Esophagus squamous epithelium (tissue), 4 donors: ENCODE measurements around the gene SEC14L1.

ENCODE experiments used
- CTCF ChIP-seq, 6 experiments: fragments of 450-650 bp in 4 of 6; fragments of 200-600 bp in 2 of 6; sonication (generic) in 2 of 6; IDR thresholded peaks; one replicate each; pipeline ENCODE4 v1.5.1; 2016 to 2019; ENCODE audit warnings: antibody characterized with exemption in 6 of 6, mild to moderate bottlenecking in 4 of 6, moderate library complexity in 4 of 6
- POLR2A ChIP-seq, 4 donors: fragments of 450-650 bp; IDR thresholded peaks; one replicate each; pipeline ENCODE4 v1.6.1; 2017; ENCODE audit warnings: antibody characterized with exemption in 4 of 4, mild to moderate bottlenecking in 4 of 4, moderate library complexity in 3 of 4

- TF ChIP-seq CTCF (IDR thresholded peaks at IDR 0.05), result no peak
- TF ChIP-seq POLR2A (IDR thresholded peaks at IDR 0.05), result no peak
These were observed 36.4 kb downstream of the SEC14L1 start for GRCh38 chr17:77177002-77177741.
